HUDEP-2 (cell line): Measurements from ENCODE around the gene KLHDC2.
A peak's percentile ranks its signal among the peaks of the same experiment; 100 is the strongest.
"Not testable (repeated sequence)": the region's sequence is repeated elsewhere in the genome, so short reads cannot be mapped to it uniquely, and the experiment has no call there.

Experiments
- DNase-seq, 76 experiments: peaks; one replicate each; lab custom pipeline; 2025; ENCODE audit not compliant: unreplicated experiment in 76 of 76; lab: John Stamatoyannopoulos, UW

KLHDC2 gene

GRCh38 chr14:49774106-49774505 is 6.2 kb downstream of the KLHDC2 start:
- no peak for DNase-seq

- DNase-seq, result no peak
Observed at GRCh38 chr14:49778421-49778820, 10.5 kb downstream of the KLHDC2 start.

- DNase-seq, result not testable (repeated sequence)
Observed at GRCh38 chr14:49781040-49781439, 13.1 kb downstream of the KLHDC2 start.

- no peak for DNase-seq
Observed at GRCh38 chr14:49783394-49784014, 15.6 kb downstream of the KLHDC2 start.

- DNase-seq, result no peak
Observed at GRCh38 chr14:49786315-49786714, 18.4 kb downstream of the KLHDC2 start.

- no peak for DNase-seq
Observed at GRCh38 chr14:49792618-49793017, 24.7 kb downstream of the KLHDC2 start.

- DNase-seq, result no peak
Observed at GRCh38 chr14:49796025-49796424, 28.1 kb downstream of the KLHDC2 start.

GRCh38 chr14:49808780-49809179 is 40.8 kb downstream of the KLHDC2 start:
- DNase-seq, result peak in 2 of 76 experiments; percentile 3 to 5

GRCh38 chr14:49816118-49816517 is 48.2 kb downstream of the KLHDC2 start:
- DNase-seq, result peak in 2 of 76 experiments; percentile 3 to 9

- DNase-seq, result no peak
Observed at GRCh38 chr14:49816844-49817243, 48.9 kb downstream of the KLHDC2 start.

- DNase-seq, result no peak
Observed at GRCh38 chr14:49820176-49820575, 52.2 kb downstream of the KLHDC2 start.

- no peak for DNase-seq
Observed at GRCh38 chr14:49828640-49829039, 60.7 kb downstream of the KLHDC2 start.
